Measurements from ENCODE around the gene RIMBP2.

Gene RIMBP2

DNA sequence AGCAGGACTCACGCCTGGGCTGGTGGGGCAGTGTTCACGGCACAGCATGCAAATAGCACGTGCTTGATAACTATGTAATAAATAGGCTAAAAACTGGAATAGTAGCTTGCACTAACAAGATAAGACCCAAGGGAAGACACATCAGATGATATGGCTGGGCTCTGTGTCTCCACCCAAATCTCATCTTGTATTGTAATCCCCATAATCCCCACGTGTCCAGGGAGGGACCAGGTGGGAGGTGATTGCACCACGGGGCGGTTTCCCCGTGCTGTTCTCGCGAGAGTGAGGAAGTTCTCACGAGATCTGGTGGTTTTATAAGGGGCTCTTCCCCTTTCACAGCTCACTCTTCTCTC, 46.9 kb downstream of the RIMBP2 start:
- Mint-ChIP-seq H3K4me1 (ENCODE audit: low read depth) (no peaks in the 10 kb centered on the region), H3K27me3 (no peaks in the 10 kb centered on the region), H3K9me3 (peaks cover 11% of the 10 kb centered on the region), H3K36me3 (ENCODE audit: low read depth) (no peaks in the 10 kb centered on the region), H3K27ac (no peak overlapping the region), H3K4me3 (no peak overlapping the region)

DNA sequence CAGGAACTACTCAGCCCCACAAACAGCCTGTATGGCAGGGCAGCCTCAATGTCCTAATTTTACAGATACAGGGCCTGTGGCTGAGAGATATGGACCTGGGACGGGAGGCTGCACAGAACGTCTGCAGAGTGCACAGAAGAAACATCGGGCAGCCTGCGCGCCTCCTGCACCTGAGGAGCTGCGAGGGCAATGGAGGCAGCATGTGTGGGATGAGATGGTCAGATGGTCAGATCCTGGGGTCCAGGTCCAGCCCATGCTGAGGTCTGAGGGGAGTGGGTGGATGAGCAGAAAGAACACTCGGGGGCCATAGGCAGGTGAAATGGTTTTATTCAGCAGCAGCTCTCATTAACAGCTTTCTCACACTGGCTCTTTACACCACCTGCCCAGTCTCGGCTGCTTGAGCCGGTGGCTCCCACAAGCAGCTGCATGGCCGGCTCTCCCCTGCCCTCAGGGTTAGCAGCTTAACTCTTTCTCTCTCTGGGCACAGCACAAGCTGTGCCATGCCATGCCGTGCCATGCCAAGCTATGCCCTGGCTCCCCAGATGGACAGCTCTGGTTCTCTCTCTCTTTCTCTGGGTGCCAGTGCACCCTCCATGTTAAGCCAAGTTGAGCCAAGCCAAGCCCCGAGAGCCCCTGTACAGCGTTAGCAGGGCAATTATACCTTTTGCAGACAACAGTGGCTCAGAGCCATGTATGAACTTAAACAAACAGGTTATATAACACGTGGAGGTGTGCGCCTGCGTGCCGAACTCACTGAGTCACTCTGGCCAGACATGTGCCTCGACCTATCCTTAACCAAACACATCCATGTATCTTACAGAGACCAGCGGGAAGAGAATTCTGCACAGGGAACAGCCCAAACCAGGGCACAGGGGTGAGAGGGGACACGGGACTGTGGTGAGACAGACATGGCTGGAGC, 47.6 kb downstream of the RIMBP2 start:
- H3K36me3 Mint-ChIP-seq (ENCODE audit: low read depth) = no peaks in the 10 kb centered on the region
- peaks cover 11% of the 10 kb centered on the region for H3K9me3 Mint-ChIP-seq
- H3K4me3 Mint-ChIP-seq = no peak overlapping the region
- H3K27ac Mint-ChIP-seq = no peak overlapping the region
- no peaks in the 10 kb centered on the region for H3K4me1 Mint-ChIP-seq (ENCODE audit: low read depth)
- H3K27me3 Mint-ChIP-seq = no peaks in the 10 kb centered on the region

DNA sequence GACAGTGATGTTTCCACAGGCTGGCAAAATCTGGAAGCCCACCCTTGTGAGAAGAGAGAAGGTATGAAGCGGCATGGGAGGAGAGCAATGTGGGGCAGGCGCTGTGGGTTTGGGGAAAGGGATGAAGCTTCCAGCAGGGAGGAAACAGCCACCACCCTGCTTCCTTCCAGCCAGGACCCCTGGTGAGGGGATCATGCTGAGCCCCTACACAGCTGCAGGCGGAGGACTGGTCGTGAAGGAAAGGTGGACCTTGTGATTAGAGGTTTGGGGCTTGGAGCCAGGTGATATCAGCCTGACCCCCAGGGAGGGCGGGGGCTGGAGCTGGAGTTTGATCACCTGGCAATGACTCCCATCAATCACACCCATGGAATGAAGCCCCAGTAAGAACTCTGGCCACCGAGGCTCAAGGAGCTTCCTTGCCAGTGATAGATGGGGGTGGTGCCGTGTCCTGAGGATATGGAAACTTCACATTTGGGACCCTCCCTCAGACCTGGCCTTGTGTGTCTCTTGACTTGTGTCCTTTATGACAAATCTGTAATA, 48.6 kb downstream of the RIMBP2 start:
- Mint-ChIP-seq H3K27me3 (no peaks in the 10 kb centered on the region), H3K9me3 (peaks cover 11% of the 10 kb centered on the region), H3K36me3 (ENCODE audit: low read depth) (no peaks in the 10 kb centered on the region), H3K4me1 (ENCODE audit: low read depth) (no peaks in the 10 kb centered on the region), H3K27ac (no peak overlapping the region), H3K4me3 (no peak overlapping the region)

DNA sequence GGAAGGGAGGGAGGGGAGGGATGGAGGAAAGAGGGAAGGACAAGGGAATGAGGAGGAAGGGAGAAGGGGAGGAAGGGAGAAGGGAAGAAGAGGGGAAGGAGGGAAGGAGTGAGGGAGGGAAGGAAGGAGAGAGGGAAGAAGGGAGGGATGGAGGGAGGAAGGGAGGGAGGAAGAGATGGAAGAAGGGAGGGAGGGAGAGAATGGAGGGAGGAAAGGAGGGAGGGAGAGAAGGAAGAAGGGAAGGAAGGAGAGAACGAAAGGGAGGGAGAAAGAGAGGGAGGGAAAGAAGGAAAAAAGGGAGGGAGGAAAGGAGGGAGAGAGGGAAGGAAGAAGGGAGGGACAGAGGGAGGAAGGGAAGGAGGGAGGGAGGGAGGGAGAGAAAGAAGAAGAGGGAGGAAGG, 49.5 kb downstream of the RIMBP2 start:
- Mint-ChIP-seq H3K27ac (no peak overlapping the region), H3K9me3 (peaks cover 11% of the 10 kb centered on the region), H3K4me1 (ENCODE audit: low read depth) (no peaks in the 10 kb centered on the region), H3K36me3 (ENCODE audit: low read depth) (no peaks in the 10 kb centered on the region), H3K4me3 (no peak overlapping the region), H3K27me3 (no peaks in the 10 kb centered on the region)

DNA sequence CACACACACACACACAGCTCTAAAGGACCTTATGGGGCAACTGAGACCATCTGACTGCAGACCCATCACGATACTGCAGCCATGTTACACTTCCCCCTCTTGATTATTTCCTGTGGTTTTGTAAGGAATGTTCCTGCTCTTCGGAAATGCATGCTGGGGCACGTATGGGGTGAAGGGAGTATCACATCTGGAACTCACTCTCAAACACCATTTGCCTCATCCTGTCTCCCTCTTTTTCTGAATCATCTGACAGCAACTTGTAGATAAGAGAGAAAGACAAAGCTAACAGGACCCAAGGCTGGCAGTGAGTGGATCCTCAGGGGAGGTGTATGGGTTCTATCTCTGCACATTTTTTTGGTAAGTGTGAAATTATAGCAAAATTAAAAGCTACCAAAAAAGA, 50.3 kb downstream of the RIMBP2 start:
- Mint-ChIP-seq H3K9me3 (peaks cover 8% of the 10 kb centered on the region), H3K36me3 (ENCODE audit: low read depth) (no peaks in the 10 kb centered on the region), H3K4me1 (ENCODE audit: low read depth) (no peaks in the 10 kb centered on the region), H3K4me3 (no peak overlapping the region), H3K27me3 (no peaks in the 10 kb centered on the region), H3K27ac (no peak overlapping the region)

DNA sequence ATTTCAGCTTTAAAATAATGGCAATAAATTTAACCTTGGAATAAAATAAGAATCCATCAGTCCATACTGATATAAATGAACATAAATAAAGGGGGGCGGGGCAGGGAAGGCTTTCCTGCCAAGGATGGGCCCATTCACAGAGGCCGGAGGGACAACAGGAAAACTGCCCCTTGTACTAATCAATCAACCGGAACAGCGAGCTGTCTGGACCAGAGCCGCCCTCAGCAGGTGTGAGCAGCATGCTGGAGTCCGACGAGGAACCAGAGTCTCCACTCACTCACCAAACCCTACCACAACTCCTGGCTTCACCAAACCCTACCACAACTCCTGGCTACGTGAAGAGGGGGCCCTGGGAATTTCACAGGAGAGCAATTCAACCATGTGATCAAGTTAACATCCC, 51.3 kb downstream of the RIMBP2 start:
- Mint-ChIP-seq H3K27ac (no peak overlapping the region), H3K9me3 (peaks cover 8% of the 10 kb centered on the region), H3K36me3 (ENCODE audit: low read depth) (no peaks in the 10 kb centered on the region), H3K4me3 (no peak overlapping the region), H3K27me3 (no peaks in the 10 kb centered on the region), H3K4me1 (ENCODE audit: low read depth) (no peaks in the 10 kb centered on the region)

DNA sequence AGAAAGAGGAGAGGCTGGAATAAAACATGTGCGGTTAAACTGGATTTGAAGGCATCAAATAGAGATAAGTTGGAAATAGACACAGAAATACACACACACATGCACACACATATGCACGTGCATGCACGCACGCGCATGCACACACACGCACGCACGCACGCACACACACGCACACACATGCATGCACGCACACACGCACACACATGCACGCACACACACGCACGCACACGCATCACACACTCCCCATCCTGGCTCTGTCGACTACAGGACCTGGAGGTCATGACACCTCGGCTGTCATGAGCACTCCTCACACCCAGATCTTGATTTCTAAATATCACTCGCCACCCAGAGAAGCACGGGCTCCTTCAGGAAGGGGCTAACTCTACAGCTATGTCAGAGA, 51.8 kb downstream of the RIMBP2 start:
- H3K27me3 Mint-ChIP-seq = no peaks in the 10 kb centered on the region
- no peak overlapping the region for H3K27ac Mint-ChIP-seq
- peaks cover 8% of the 10 kb centered on the region for H3K9me3 Mint-ChIP-seq
- no peak overlapping the region for H3K4me3 Mint-ChIP-seq
- H3K4me1 Mint-ChIP-seq (ENCODE audit: low read depth) = no peaks in the 10 kb centered on the region
- H3K36me3 Mint-ChIP-seq (ENCODE audit: low read depth) = no peaks in the 10 kb centered on the region

DNA sequence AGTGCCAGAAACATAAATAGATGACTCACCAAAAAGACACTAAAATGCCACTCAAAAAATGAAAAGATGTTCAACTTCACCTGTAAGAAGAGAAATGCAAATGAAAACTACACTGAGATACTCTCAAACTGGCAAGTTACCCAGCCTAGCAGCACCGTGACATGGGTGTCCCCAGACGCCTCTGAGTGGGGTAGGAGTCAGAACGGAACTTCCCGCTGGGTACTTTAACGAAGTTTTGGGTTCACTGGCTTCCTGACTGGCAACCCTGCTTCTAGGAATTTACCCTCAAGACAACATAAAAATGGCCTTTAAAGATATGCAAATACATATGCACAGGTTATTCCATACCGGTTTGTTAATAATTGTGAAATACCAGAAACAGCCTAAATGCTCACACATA, 52.6 kb downstream of the RIMBP2 start:
- H3K9me3 Mint-ChIP-seq = peaks cover 4% of the 10 kb centered on the region
- H3K4me3 Mint-ChIP-seq = no peak overlapping the region
- H3K27me3 Mint-ChIP-seq = no peaks in the 10 kb centered on the region
- H3K27ac Mint-ChIP-seq = no peak overlapping the region
- H3K36me3 Mint-ChIP-seq (ENCODE audit: low read depth) = no peaks in the 10 kb centered on the region
- H3K4me1 Mint-ChIP-seq (ENCODE audit: low read depth) = no peaks in the 10 kb centered on the region

DNA sequence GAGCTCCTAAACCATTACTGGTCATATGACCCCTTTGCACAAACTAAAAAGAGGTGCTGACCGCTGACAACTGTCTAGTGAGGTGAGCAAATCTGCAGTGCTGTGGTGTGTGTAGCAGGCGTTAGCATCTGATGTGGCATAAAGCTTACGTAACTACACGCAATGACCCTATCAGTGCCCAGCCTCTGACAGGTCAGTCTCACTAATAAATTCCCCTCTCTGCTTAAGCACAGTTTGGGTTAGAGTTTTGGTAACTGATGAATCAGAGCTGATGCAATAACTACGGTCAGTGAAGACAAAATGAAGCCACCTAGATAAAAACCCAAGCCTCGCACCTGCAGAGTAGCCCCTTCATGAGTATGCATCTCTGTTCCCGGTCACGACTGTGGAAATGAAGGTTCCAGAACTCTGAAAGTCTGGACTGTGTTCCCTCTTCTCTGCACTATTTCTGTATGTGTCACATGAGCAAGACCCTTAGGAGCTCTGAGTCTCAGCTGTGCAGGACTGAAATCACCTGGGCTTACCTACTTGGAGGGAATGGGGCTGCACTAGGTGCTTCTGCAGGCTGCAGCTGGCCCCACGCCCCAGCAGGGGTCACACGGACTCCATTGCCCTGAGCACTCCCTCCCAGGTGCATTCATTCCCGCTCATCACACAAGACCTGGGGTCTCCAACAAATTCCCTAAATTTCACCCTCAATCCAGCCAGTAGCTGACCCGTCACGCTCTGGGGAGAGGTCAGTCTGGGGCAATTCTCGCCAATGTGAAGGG, 54.4 kb downstream of the RIMBP2 start:
- Mint-ChIP-seq H3K27ac (no peak overlapping the region), H3K27me3 (no peaks in the 10 kb centered on the region), H3K4me3 (no peak overlapping the region), H3K9me3 (no peaks in the 10 kb centered on the region), H3K36me3 (ENCODE audit: low read depth) (no peaks in the 10 kb centered on the region), H3K4me1 (ENCODE audit: low read depth) (no peaks in the 10 kb centered on the region)

DNA sequence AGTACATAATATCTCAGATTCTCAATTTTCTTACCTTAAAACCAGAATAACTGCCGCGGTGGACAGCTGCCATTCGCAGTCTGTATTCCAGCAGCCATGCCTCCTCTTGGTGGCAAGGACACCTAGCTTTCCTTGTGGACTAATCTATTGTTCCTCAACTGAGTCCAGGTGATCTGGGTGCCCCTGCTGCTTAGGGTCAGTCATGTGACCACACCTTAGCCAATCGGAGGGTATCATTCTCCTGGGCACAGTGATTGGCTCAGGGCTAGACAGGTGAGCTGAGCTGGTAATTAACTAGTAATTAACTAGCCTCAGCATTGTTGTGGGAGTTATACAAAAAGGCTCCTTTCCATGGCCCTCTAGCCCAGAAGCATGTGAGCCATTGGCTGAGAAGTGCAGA, 55.0 kb downstream of the RIMBP2 start:
- Mint-ChIP-seq H3K27me3 (no peaks in the 10 kb centered on the region), H3K27ac (no peak overlapping the region), H3K4me1 (ENCODE audit: low read depth) (no peaks in the 10 kb centered on the region), H3K36me3 (ENCODE audit: low read depth) (no peaks in the 10 kb centered on the region), H3K9me3 (no peaks in the 10 kb centered on the region), H3K4me3 (no peak overlapping the region)

DNA sequence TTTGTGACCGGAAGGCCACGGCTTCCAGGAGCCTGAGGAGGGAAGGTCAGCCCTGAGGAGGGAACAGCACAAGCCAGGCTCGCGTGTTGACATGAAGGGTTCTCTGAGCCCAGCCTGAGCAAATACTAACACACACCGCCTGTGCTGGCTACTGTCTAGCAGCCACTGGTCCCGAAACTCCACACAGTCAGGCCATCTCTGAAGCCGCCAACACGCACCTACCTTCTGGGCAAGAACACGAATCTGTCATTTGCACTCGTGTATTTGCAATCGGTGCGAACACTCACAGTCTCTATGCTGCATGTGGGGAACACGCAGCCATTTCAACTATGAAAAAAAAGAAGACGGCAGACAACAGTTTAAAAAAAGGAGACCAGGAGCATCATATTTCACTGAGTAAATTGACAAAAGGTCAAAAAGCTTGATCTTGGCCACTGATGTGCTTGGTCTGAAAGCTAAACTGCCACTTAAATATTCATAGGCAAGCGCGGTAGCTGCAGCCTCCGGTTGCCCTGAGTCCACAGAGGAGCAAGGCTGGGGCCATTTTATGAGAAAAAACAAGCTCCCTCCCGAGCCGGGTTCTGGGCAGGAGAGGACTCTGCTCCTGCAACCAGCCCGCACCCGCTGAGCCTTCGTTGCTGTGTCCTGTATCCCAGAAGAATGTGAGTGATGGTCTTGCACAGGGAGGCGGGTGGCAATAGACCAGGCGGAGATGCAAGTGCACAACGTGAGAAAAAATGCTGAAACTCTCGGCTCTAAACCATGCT, 57.8 kb downstream of the RIMBP2 start:
- H3K36me3 Mint-ChIP-seq (ENCODE audit: low read depth) = no peaks in the 10 kb centered on the region
- no peaks in the 10 kb centered on the region for H3K9me3 Mint-ChIP-seq
- H3K4me3 Mint-ChIP-seq = no peak overlapping the region
- no peaks in the 10 kb centered on the region for H3K4me1 Mint-ChIP-seq (ENCODE audit: low read depth)
- H3K27ac Mint-ChIP-seq = no peak overlapping the region
- H3K27me3 Mint-ChIP-seq = peaks cover 7% of the 10 kb centered on the region

DNA sequence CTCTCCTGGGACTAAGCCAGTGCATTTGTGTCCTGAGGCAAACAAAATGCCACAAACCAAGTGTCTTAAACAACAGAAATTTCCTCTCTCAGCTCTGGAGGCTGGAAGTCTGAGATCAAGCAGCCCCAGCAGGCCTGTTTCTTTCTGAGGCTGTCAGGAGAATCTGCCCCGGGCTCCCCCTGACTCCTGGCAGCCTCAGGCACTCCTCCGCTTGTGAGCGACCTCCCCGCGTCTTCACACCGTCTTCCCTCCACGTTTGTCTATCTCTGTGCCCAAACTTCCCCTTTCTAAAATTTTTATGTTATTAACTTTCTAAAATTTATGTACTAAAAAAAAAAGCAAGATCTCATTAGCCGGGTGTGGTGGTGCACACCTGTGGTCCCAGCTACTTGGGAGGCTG, 59.7 kb downstream of the RIMBP2 start:
- peaks cover 7% of the 10 kb centered on the region for H3K27me3 Mint-ChIP-seq
- H3K36me3 Mint-ChIP-seq (ENCODE audit: low read depth) = no peaks in the 10 kb centered on the region
- H3K9me3 Mint-ChIP-seq = no peaks in the 10 kb centered on the region
- H3K27ac Mint-ChIP-seq = no peak overlapping the region
- no peaks in the 10 kb centered on the region for H3K4me1 Mint-ChIP-seq (ENCODE audit: low read depth)
- no peak overlapping the region for H3K4me3 Mint-ChIP-seq

DNA sequence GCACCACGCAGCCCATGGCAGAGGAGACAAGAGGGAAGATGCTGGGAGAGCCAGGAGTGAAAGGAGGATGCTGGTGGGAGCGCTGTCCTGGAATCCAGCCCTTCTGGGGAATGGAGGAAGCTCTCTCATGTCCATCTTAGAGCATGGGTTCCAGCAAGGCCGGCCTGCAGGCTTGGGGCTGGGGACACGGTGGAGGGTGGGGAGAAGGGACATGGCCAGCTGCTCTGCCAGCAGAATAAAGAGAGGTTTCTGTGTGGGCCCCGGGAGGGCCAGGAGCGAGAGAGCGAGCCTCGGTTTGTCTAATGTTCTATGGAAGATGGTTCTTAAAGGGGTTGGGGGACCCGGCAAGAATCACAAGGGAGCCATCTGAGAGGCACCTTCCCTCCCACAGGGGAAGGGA, 60.2 kb downstream of the RIMBP2 start:
- H3K36me3 Mint-ChIP-seq (ENCODE audit: low read depth) = no peaks in the 10 kb centered on the region
- H3K9me3 Mint-ChIP-seq = no peaks in the 10 kb centered on the region
- H3K27ac Mint-ChIP-seq = no peak overlapping the region
- H3K27me3 Mint-ChIP-seq = peaks cover 7% of the 10 kb centered on the region
- no peak overlapping the region for H3K4me3 Mint-ChIP-seq
- no peaks in the 10 kb centered on the region for H3K4me1 Mint-ChIP-seq (ENCODE audit: low read depth)

DNA sequence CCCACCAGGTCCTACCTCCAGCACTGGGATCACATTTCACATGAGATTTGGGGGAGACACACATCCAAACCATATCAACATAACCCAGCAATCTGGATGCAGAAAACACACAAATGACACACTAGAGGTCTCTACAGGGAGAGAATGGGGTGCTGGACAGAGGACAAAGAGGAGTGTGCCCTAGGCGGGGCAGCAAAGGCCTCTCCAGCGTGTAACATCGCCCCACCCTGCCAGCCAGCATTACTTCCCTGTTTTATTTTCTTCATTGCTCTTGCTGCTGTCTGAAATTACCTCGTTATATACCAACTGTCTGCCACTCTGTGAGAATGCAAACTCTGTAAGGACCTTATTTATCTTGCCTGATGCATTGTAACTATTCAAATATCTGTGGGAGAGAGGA, 61.1 kb downstream of the RIMBP2 start:
- Mint-ChIP-seq H3K27ac (no peak overlapping the region), H3K36me3 (ENCODE audit: low read depth) (no peaks in the 10 kb centered on the region), H3K27me3 (peaks cover 10% of the 10 kb centered on the region)

More for the DNA sequence above, 61.1 kb downstream of the RIMBP2 start:
- Mint-ChIP-seq H3K4me3 (no peak overlapping the region), H3K4me1 (ENCODE audit: low read depth) (no peaks in the 10 kb centered on the region), H3K9me3 (no peaks in the 10 kb centered on the region)
